HL-60 (cell line): Measurements from ENCODE around the gene ZNF771.

Experiments
- DNase-seq, 2 experiments: peaks; one replicate each; pipeline ENCODE4 v3.0.0-alpha.2; 2010 to 2020; ENCODE audit warnings: low read depth in 1 of 2, low spot score in 1 of 2
- H3K27ac ChIP-seq: fragments of 250-450 bp; sonication (Bioruptor Pico); replicated peaks from 2 replicates; pipeline ENCODE4 v1.5.1; 2020; ENCODE audit warnings: mild to moderate bottlenecking, moderate library complexity
- H3K27me3 ChIP-seq: fragments of 250-450 bp; sonication (Bioruptor Pico); 2 replicates; pipeline ENCODE4 v1.5.1; 2021; ENCODE audit warnings: mild to moderate bottlenecking, moderate library complexity; ENCODE audit not compliant: insufficient read depth, poor library complexity, severe bottlenecking
- H3K4me3 ChIP-seq: replicated peaks from 2 replicates; pipeline ENCODE4 v1.5.1; 2011; ENCODE audit warnings: mild to moderate bottlenecking, control low read depth, low read length; ENCODE audit not compliant: insufficient read depth
- CTCF ChIP-seq: IDR thresholded peaks from one replicate; pipeline ENCODE4 v1.5.1; 2011; ENCODE audit warnings: low read length, control low read depth, inconsistent platforms; ENCODE audit not compliant: insufficient read depth
- GABPA ChIP-seq: IDR thresholded peaks from 2 replicates; pipeline ENCODE4 v1.6.1; 2012; ENCODE audit warnings: low read depth
- POLR2AphosphoS5 ChIP-seq: IDR thresholded peaks from 2 replicates; pipeline ENCODE4 v1.6.1; 2012; ENCODE audit warnings: low read depth
- REST ChIP-seq: IDR thresholded peaks from 2 replicates; pipeline ENCODE4 v1.6.1; 2012; ENCODE audit warnings: low read depth; ENCODE audit not compliant: insufficient replicate concordance
- SPI1 ChIP-seq: IDR thresholded peaks from 2 replicates; pipeline ENCODE4 v1.6.1; 2012; ENCODE audit warnings: low read depth, mild to moderate bottlenecking, borderline replicate concordance

Gene ZNF771

GRCh38 chr16:30421010-30421409 lies 13.6 kb downstream of the ZNF771 start:
- H3K27me3 ChIP-seq, result no peaks in the 10 kb centered on the region
- no peak overlapping the region for H3K4me3 ChIP-seq
- DNase-seq, result no peak
- H3K27ac ChIP-seq, result no peak overlapping the region
- TF ChIP-seq GABPA (no peak), CTCF (no peak), POLR2AphosphoS5 (no peak), SPI1 (no peak), REST (no peak)

GRCh38 chr16:30428055-30428454 lies 20.6 kb downstream of the ZNF771 start:
- H3K27ac ChIP-seq, result no peak overlapping the region
- DNase-seq, result no peak
- H3K4me3 ChIP-seq, result no peak overlapping the region
- TF ChIP-seq POLR2AphosphoS5, result no peak
- TF ChIP-seq GABPA, result no peak
- TF ChIP-seq CTCF, result no peak
- no peak for TF ChIP-seq REST
- no peak for TF ChIP-seq SPI1
- no peaks in the 10 kb centered on the region for H3K27me3 ChIP-seq

GRCh38 chr16:30429418-30429677 lies 21.9 kb downstream of the ZNF771 start:
- Histone ChIP-seq H3K4me3 (peak overlapping the region; percentile 100), H3K27me3 (no peaks in the 10 kb centered on the region), H3K27ac (peak overlapping the region; percentile 78)
- no peak for DNase-seq
- TF ChIP-seq GABPA (no peak), CTCF (no peak), POLR2AphosphoS5 (no peak), SPI1 (no peak), REST (no peak)
